HepG2 (cell line): ENCODE measurements around the gene CD24. TPM values are rescaled to one million over a fixed set of nuclear protein-coding genes. Genes with fewer than 3 reads are reported as not detected.

Experiments
- ATAC-seq: fragments of 200-7000 bp; cut with Tn5 transposase; 3 replicates; pipeline ENCODE4 v1.9.1; 2020; ENCODE audit warnings: mild to moderate bottlenecking, moderate library complexity
- BruUV-seq: library from RNA; stranded (reverse); fragments of 400-500 nt; replicated peaks from 2 replicates; lab custom pipeline; 2021; lab: Mats Ljungman, UMichigan
- CTCF ChIA-PET: fragments of 300-600 bp; formaldehyde crosslinking; extraction: SDS; loops from one replicate; lab custom pipeline; 2021; ENCODE audit warnings: low total read pairs, inconsistent platforms, low intra/inter-chr PET ratio; lab: Yijun Ruan, JAX
- POLR2A ChIA-PET: fragments of 350-600 bp; sonication (Branson Sonifier 250); formaldehyde crosslinking; loops from one replicate; lab custom pipeline; 2020; ENCODE audit warnings: antibody characterized with exemption, inconsistent platforms; lab: Yijun Ruan, JAX
- DNase-seq: peaks from one replicate; pipeline ENCODE4 v3.0.0-alpha.2; 2015; ENCODE audit warnings: low spot score
- FAIRE-seq: peaks from 3 replicates; lab custom pipeline; 2011; peaks lifted over from hg19 to GRCh38; lab: Jason Lieb, UNC
- H2AFZ ChIP-seq: one replicate; pipeline ENCODE4 v1.6.1; 2011; ENCODE audit warnings: low read length, inconsistent platforms
- H3K27ac ChIP-seq: fragments of 300-600 bp; 3 replicates; pipeline ENCODE4 v1.8.0; 2011; ENCODE audit warnings: mixed run types, mild to moderate bottlenecking, mixed read lengths, low read length, inconsistent platforms; ENCODE audit not compliant: insufficient read depth; ENCODE audit errors: extremely low read length
- H3K27me3 ChIP-seq, 2 experiments: fragments of 200-600 bp in 1 of 2; 2 replicates in 1 of 2; 3 replicates in 1 of 2; pipeline versions ENCODE4 v1.6.0 to v1.8.0; 2011; ENCODE audit warnings: low read length in 2 of 2, mild to moderate bottlenecking in 2 of 2, moderate library complexity in 2 of 2, inconsistent platforms in 1 of 2; ENCODE audit not compliant: insufficient read depth in 2 of 2, control insufficient read depth in 1 of 2
- H3K36me3 ChIP-seq, 2 experiments: fragments of 200-600 bp in 1 of 2; replicated peaks in 1 of 2; 2 replicates in 1 of 2; 3 replicates in 1 of 2; pipeline versions ENCODE4 v1.5.1 to v1.8.0; 2011; ENCODE audit warnings: low read length in 2 of 2, inconsistent platforms in 1 of 2; ENCODE audit not compliant: insufficient read depth in 2 of 2, control insufficient read depth in 1 of 2
- H3K4me1 ChIP-seq: 2 replicates; pipeline ENCODE4 v1.5.1; 2012; ENCODE audit warnings: low read length, inconsistent platforms; ENCODE audit not compliant: insufficient read depth
- H3K4me2 ChIP-seq: 2 replicates; pipeline ENCODE4 v1.6.0; 2011; ENCODE audit warnings: low read depth, low read length, inconsistent platforms
- H3K4me3 ChIP-seq, 3 experiments: fragments of 200-600 bp in 1 of 3; sonication (generic), shearing (Covaris generic) in 1 of 3; replicated peaks in 1 of 3; 2 replicates each; pipeline ENCODE4 v1.5.1; 2011 to 2016; ENCODE audit warnings: low read length in 3 of 3, inconsistent platforms in 2 of 3, low read depth in 2 of 3, mild to moderate bottlenecking in 2 of 3, control low read depth in 1 of 3, mixed read lengths in 1 of 3; ENCODE audit not compliant: insufficient read depth in 1 of 3
- H3K79me2 ChIP-seq: one replicate; pipeline ENCODE4 v1.6.1; 2011; ENCODE audit warnings: low read length, inconsistent platforms; ENCODE audit not compliant: insufficient read depth
- H3K9ac ChIP-seq: 2 replicates; pipeline ENCODE4 v1.6.0; 2011; ENCODE audit warnings: mild to moderate bottlenecking, low read depth, low read length, inconsistent platforms; ENCODE audit not compliant: insufficient read depth
- H3K9me3 ChIP-seq: 2 replicates; pipeline ENCODE4 v1.5.1; 2012; ENCODE audit warnings: mild to moderate bottlenecking, low read length
- H4K20me1 ChIP-seq: 2 replicates; pipeline ENCODE4 v1.6.0; 2011; ENCODE audit warnings: inconsistent platforms, mild to moderate bottlenecking, low read length, moderate library complexity; ENCODE audit not compliant: insufficient read depth
- AGO2 ChIP-seq: fragments of 200-400 bp; formaldehyde crosslinking; optimal IDR thresholded peaks from 2 replicates; pipeline ENCODE3; 2017; ENCODE audit warnings: mild to moderate bottlenecking, low read depth, low read length, moderate library complexity
- DNMT3B ChIP-seq: conservative IDR thresholded peaks from 2 replicates; pipeline ENCODE4 v1.6.1; 2016; ENCODE audit warnings: missing biosample characterization, control low read depth
- KLF6 ChIP-seq: IDR thresholded peaks from 2 replicates; pipeline ENCODE4 v1.8.0; 2016; ENCODE audit warnings: missing biosample characterization, missing genetic modification reagents
- NFIC ChIP-seq: IDR thresholded peaks from 2 replicates; pipeline ENCODE4 v1.6.1; 2012; ENCODE audit warnings: mild to moderate bottlenecking, low read length, inconsistent platforms
- PLRG1 ChIP-seq: fragments of 450-650 bp; conservative IDR thresholded peaks from 2 replicates; pipeline ENCODE4 v1.6.1; 2016
- REL ChIP-seq: sonication (generic); formaldehyde crosslinking; conservative IDR thresholded peaks from 2 replicates; pipeline ENCODE4 v1.8.0; 2022; ENCODE audit warnings: mild to moderate bottlenecking, missing genetic modification reagents, moderate library complexity
- ZBTB7B ChIP-seq: sonication (generic); formaldehyde crosslinking; IDR thresholded peaks from 2 replicates; pipeline ENCODE4 v1.4.0; 2020; ENCODE audit warnings: missing genetic modification reagents
- ZNF138 ChIP-seq: sonication (generic); formaldehyde crosslinking; IDR thresholded peaks from 2 replicates; pipeline ENCODE4 v1.5.0; 2020; ENCODE audit warnings: mild to moderate bottlenecking, low read depth, missing genetic modification reagents
- ZNF350 ChIP-seq: sonication (generic); formaldehyde crosslinking; IDR thresholded peaks from 2 replicates; pipeline ENCODE4 v1.4.0; 2020; ENCODE audit warnings: mild to moderate bottlenecking, low read depth, missing genetic modification reagents, borderline replicate concordance
- ZNF567 ChIP-seq: sonication (generic); formaldehyde crosslinking; IDR thresholded peaks from 2 replicates; pipeline ENCODE4 v1.8.1; 2023; ENCODE audit warnings: mild to moderate bottlenecking, missing genetic modification reagents, borderline replicate concordance
- WGBS: methylation state at CpG from one replicate; pipeline ENCODE4 v1.1.6; 2017; ENCODE audit warnings: low lambda C conversion rate; 5-methylcytosine and 5-hydroxymethylcytosine counted together
- in situ Hi-C: cut with HindIII; loops from 2 replicates; pipeline ENCODE4 v1.10.0; 2017; ENCODE audit warnings: low pct_unique_long_range_greater_than_20kb; ENCODE audit not compliant: extremely low pct_ligation_motif_present
- intact Hi-C: fragments of 100-400 bp; cut with micrococcal nuclease; formaldehyde crosslinking; loops from one replicate; pipeline ENCODE4 v1.10.0; 2022; ENCODE audit not compliant: unreplicated experiment
- polyA plus RNA-seq, 8 experiments: library from polyadenylated mRNA; depleted of rRNA in 3 of 8; stranded (reverse) in 7 of 8; unstranded in 1 of 8; fragments of >200 nt; fragmentation: Illumina TruSeq in 4 of 8; extraction: Trizol in 4 of 8; gene quantifications; 2 replicates each; pipeline versions ENCODE4 v1.2.1 to v1.2.3, GENCODE V29; 2011 to 2016; ENCODE audit warnings: low read depth in 4 of 8, missing spikeins in 1 of 8, mixed read lengths in 1 of 8; ENCODE audit not compliant: insufficient read depth in 1 of 8
- total RNA-seq, 5 experiments: library from RNA; depleted of rRNA; stranded (reverse); fragments of >200 nt; fragmentation: Illumina TruSeq; extraction: Trizol; gene quantifications; 2 replicates each; pipeline ENCODE4 v1.2.3, GENCODE V29; 2016; ENCODE audit warnings: low read depth in 1 of 5
- TF ChIP-seq, protein P1 (sequence below): sonication (generic); formaldehyde crosslinking; IDR thresholded peaks from 2 replicates; pipeline ENCODE4 v1.4.0; 2020; ENCODE audit warnings: missing genetic modification reagents
- TF ChIP-seq, protein P2 (sequence below): sonication (generic); formaldehyde crosslinking; IDR thresholded peaks from 2 replicates; pipeline ENCODE4 v1.4.0; 2020; ENCODE audit warnings: mild to moderate bottlenecking, missing genetic modification reagents
- TF ChIP-seq, protein P3 (sequence below): sonication (generic); formaldehyde crosslinking; IDR thresholded peaks from 2 replicates; pipeline ENCODE4 v1.8.0; 2022; ENCODE audit warnings: mild to moderate bottlenecking, missing genetic modification reagents, borderline replicate concordance

CD24 gene
- total and polyA plus RNA-seq, 2 of the 13 experiments (the other 11 are each of a cell fraction or from before 2014, with no cell fraction given) = 11.3 to 30.5 TPM

DNA sequence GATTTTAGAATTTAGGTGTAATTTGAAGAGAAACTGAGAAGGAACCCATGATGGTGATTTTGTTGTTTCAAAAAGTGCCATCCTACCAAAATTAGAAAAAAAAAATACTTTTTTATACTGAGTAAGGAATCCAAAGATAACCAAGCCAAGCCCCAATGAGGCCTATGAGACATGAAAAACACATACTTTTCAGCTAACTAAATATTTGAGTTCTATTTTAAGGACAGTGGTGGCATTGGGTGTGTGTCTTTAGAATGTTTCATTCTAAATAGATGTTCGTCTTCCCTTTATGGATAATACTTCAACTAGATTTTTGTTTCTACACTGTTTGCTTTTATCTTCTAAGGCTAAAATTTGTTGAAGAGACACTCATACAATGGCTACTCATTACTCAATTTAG is 9.6 kb downstream of the CD24 start:
- FAIRE-seq (no peak), ATAC-seq (no peak), DNase-seq (no peak)
- no peaks in the 10 kb centered on the region for H3K4me1 ChIP-seq
- CTCF ChIA-PET = no interaction called here
- TF ChIP-seq, protein P1, sequence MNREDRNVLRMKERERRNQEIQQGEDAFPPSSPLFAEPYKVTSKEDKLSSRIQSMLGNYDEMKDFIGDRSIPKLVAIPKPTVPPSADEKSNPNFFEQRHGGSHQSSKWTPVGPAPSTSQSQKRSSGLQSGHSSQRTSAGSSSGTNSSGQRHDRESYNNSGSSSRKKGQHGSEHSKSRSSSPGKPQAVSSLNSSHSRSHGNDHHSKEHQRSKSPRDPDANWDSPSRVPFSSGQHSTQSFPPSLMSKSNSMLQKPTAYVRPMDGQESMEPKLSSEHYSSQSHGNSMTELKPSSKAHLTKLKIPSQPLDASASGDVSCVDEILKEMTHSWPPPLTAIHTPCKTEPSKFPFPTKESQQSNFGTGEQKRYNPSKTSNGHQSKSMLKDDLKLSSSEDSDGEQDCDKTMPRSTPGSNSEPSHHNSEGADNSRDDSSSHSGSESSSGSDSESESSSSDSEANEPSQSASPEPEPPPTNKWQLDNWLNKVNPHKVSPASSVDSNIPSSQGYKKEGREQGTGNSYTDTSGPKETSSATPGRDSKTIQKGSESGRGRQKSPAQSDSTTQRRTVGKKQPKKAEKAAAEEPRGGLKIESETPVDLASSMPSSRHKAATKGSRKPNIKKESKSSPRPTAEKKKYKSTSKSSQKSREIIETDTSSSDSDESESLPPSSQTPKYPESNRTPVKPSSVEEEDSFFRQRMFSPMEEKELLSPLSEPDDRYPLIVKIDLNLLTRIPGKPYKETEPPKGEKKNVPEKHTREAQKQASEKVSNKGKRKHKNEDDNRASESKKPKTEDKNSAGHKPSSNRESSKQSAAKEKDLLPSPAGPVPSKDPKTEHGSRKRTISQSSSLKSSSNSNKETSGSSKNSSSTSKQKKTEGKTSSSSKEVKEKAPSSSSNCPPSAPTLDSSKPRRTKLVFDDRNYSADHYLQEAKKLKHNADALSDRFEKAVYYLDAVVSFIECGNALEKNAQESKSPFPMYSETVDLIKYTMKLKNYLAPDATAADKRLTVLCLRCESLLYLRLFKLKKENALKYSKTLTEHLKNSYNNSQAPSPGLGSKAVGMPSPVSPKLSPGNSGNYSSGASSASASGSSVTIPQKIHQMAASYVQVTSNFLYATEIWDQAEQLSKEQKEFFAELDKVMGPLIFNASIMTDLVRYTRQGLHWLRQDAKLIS (CRISPR knock-in tag) = no peak
- TF ChIP-seq DNMT3B = no peak
- TF ChIP-seq, protein P2, sequence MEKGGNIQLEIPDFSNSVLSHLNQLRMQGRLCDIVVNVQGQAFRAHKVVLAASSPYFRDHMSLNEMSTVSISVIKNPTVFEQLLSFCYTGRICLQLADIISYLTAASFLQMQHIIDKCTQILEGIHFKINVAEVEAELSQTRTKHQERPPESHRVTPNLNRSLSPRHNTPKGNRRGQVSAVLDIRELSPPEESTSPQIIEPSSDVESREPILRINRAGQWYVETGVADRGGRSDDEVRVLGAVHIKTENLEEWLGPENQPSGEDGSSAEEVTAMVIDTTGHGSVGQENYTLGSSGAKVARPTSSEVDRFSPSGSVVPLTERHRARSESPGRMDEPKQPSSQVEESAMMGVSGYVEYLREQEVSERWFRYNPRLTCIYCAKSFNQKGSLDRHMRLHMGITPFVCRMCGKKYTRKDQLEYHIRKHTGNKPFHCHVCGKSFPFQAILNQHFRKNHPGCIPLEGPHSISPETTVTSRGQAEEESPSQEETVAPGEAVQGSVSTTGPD (CRISPR knock-in tag) = no peak
- no peak for TF ChIP-seq PLRG1
- no peak for TF ChIP-seq KLF6 (CRISPR knock-in tag)
- no peak for TF ChIP-seq ZNF567 (CRISPR knock-in tag)
- TF ChIP-seq ZNF350 = no peak
- no peak for TF ChIP-seq REL (CRISPR knock-in tag)
- TF ChIP-seq NFIC = no peak
- no peak for TF ChIP-seq ZBTB7B (CRISPR knock-in tag)
- TF ChIP-seq AGO2 = no peak
- TF ChIP-seq, protein P3, sequence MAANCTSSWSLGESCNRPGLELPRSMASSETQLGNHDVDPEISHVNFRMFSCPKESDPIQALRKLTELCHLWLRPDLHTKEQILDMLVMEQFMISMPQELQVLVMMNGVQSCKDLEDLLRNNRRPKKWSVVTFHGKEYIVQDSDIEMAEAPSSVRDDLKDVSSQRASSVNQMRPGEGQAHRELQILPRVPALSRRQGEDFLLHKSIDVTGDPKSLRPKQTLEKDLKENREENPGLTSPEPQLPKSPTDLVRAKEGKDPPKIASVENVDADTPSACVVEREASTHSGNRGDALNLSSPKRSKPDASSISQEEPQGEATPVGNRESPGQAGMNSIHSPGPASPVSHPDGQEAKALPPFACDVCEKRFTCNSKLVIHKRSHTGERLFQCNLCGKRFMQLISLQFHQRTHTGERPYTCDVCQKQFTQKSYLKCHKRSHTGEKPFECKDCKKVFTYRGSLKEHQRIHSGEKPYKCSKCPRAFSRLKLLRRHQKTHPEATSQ = no peak
- TF ChIP-seq ZNF138 (CRISPR knock-in tag) = no peak
- WGBS = 30% methylated on average over 1 of the region's 1 CpG
- no peaks in the 10 kb centered on the region for H3K9me3 ChIP-seq
- no peaks in the 10 kb centered on the region for H3K79me2 ChIP-seq
- no peaks in the 10 kb centered on the region; a peak in 1 of 5 replicates for H3K27me3 ChIP-seq
- H3K4me3 ChIP-seq = no peak overlapping the region
- no peak overlapping the region for H2AFZ ChIP-seq
- no peak overlapping the region for H3K9ac ChIP-seq
- no peaks in the 10 kb centered on the region for H4K20me1 ChIP-seq
- in situ Hi-C loops = no loop called here
- BruUV-seq = no TSS peak
- no peaks in the 10 kb centered on the region for H3K36me3 ChIP-seq
- intact Hi-C loops = no loop called here
- H3K4me2 ChIP-seq = no peak overlapping the region
- POLR2A ChIA-PET = no interaction called here
- no peak overlapping the region for H3K27ac ChIP-seq
